Calu3 (cell line): ENCODE measurements around the gene IMMP2L. TPM values are rescaled to one million over a fixed set of nuclear protein-coding genes. Genes with fewer than 3 reads are reported as not detected.

Source experiments
- BruUV-seq: library from RNA; stranded (reverse); fragments of 400-500 nt; replicated peaks from 2 replicates; lab custom pipeline; 2021; lab: Mats Ljungman, UMichigan
- CTCF ChIA-PET: fragments of 300-600 bp; sonication (Branson Sonifier 250); formaldehyde crosslinking; loops from one replicate; lab custom pipeline; 2022; ENCODE audit warnings: antibody characterized with exemption; lab: Charles Lee
- DNase-seq: peaks from one replicate; pipeline ENCODE4 v3.0.0; 2022
- H3K27ac Mint-ChIP-seq: one replicate; pipeline ENCODE4 v1.8.0; 2022; ENCODE audit warnings: mixed read lengths; ENCODE audit not compliant: unreplicated experiment
- H3K27me3 Mint-ChIP-seq: one replicate; pipeline ENCODE4 v1.8.0; 2022; ENCODE audit warnings: mixed read lengths; ENCODE audit not compliant: unreplicated experiment
- H3K36me3 Mint-ChIP-seq: one replicate; pipeline ENCODE4 v1.8.0; 2022; ENCODE audit warnings: mild to moderate bottlenecking, moderate library complexity, mixed read lengths; ENCODE audit not compliant: insufficient read depth, unreplicated experiment
- H3K4me1 Mint-ChIP-seq: one replicate; pipeline ENCODE4 v1.8.0; 2022; ENCODE audit warnings: mild to moderate bottlenecking, low read depth, mixed read lengths; ENCODE audit not compliant: unreplicated experiment
- H3K4me3 Mint-ChIP-seq: one replicate; pipeline ENCODE4 v1.8.0; 2022; ENCODE audit warnings: mild to moderate bottlenecking, low read depth, moderate library complexity, mixed read lengths; ENCODE audit not compliant: unreplicated experiment
- H3K9me3 Mint-ChIP-seq: one replicate; pipeline ENCODE4 v1.8.0; 2022; ENCODE audit warnings: low read depth, mixed read lengths; ENCODE audit not compliant: unreplicated experiment
- CTCF ChIP-seq: fragments of 200-600 bp; IDR thresholded peaks from one replicate; pipeline ENCODE4 v1.8.0; 2022; ENCODE audit warnings: antibody characterized with exemption; ENCODE audit not compliant: unreplicated experiment
- intact Hi-C: fragments of 100-400 bp; cut with micrococcal nuclease; formaldehyde crosslinking; loops from one replicate; pipeline ENCODE4 v1.10.0; 2022; ENCODE audit not compliant: unreplicated experiment
- total RNA-seq: library from RNA; stranded (reverse); gene quantifications from 2 replicates; pipeline ENCODE4 v1.2.3, GENCODE V29; 2022

IMMP2L gene
- total RNA-seq, 1 experiment from 2014 or later: 28.6 TPM

- TF ChIP-seq CTCF: no peak
- no peaks in the 10 kb centered on the region for H3K4me1 Mint-ChIP-seq
- CTCF ChIA-PET: no interaction called here
- no peak overlapping the region for H3K27ac Mint-ChIP-seq
- H3K9me3 Mint-ChIP-seq: no peaks in the 10 kb centered on the region
- intact Hi-C loops: no loop called here
- H3K27me3 Mint-ChIP-seq: no peaks in the 10 kb centered on the region
- no peak for DNase-seq
- BruUV-seq: no TSS peak
- no peak overlapping the region for H3K4me3 Mint-ChIP-seq
- H3K36me3 Mint-ChIP-seq: no peaks in the 10 kb centered on the region
Measured at GRCh38 chr7:111006040-111006439, 556.3 kb downstream of the IMMP2L start.

GRCh38 chr7:111005445-111005844, 556.8 kb downstream of the IMMP2L start:
- H3K4me1 Mint-ChIP-seq: no peaks in the 10 kb centered on the region
- no peak for DNase-seq

GRCh38 chr7:111004310-111004901, 557.9 kb downstream of the IMMP2L start:
- no TSS peak for BruUV-seq
- Mint-ChIP-seq H3K4me3 (no peak overlapping the region), H3K9me3 (no peaks in the 10 kb centered on the region), H3K27me3 (no peaks in the 10 kb centered on the region), H3K4me1 (no peaks in the 10 kb centered on the region), H3K27ac (no peak overlapping the region), H3K36me3 (no peaks in the 10 kb centered on the region)
- intact Hi-C loops: no loop called here
- no peak for DNase-seq
- CTCF ChIA-PET: no interaction called here
- no peak for TF ChIP-seq CTCF

More at GRCh38 chr7:111005445-111005844, 556.8 kb downstream of the IMMP2L start:
- CTCF ChIA-PET: no interaction called here
- no peak overlapping the region for H3K27ac Mint-ChIP-seq
- no peak overlapping the region for H3K4me3 Mint-ChIP-seq
- no TSS peak for BruUV-seq
- H3K9me3 Mint-ChIP-seq: no peaks in the 10 kb centered on the region
- no peak for TF ChIP-seq CTCF
- no peaks in the 10 kb centered on the region for H3K36me3 Mint-ChIP-seq
- intact Hi-C loops: no loop called here
- H3K27me3 Mint-ChIP-seq: no peaks in the 10 kb centered on the region

- no peak for TF ChIP-seq CTCF
- intact Hi-C loops: no loop called here
- Mint-ChIP-seq H3K4me1 (no peaks in the 10 kb centered on the region), H3K27ac (no peak overlapping the region), H3K4me3 (no peak overlapping the region), H3K27me3 (no peaks in the 10 kb centered on the region), H3K9me3 (no peaks in the 10 kb centered on the region), H3K36me3 (no peaks in the 10 kb centered on the region)
- CTCF ChIA-PET: no interaction called here
- BruUV-seq: no TSS peak
- DNase-seq: no peak
Measured at GRCh38 chr7:111003883-111004282, 558.4 kb downstream of the IMMP2L start.
